Measurements from ENCODE around the gene CASP8. TPM values are rescaled to one million over a fixed set of nuclear protein-coding genes. Genes with fewer than 3 reads are reported as not detected.

Gene CASP8
- total and polyA plus RNA-seq, 2 of the 8 experiments (the other 6 are each of a cell fraction or from before 2014, with no cell fraction given), result 2.3 to 3.6 TPM

- 54% methylated on average over 5 of the region's 5 CpGs; no CpG with 5 or more reads in 1 of the 2 experiments for WGBS, 2 experiments (ENCODE audit: extremely low coverage in 1 of 2, insufficient coverage in 1 of 2, insufficient read length in 1 of 2, insufficient replicate concordance in 2 of 2, low coverage in 1 of 2, low lambda C conversion rate in 2 of 2, missing lambda C conversion rate in 1 of 2)
Observed at GRCh38 chr2:201275990-201276389, 15.7 kb downstream of the CASP8 start.

More at GRCh38 chr2:201275990-201276389, 15.7 kb downstream of the CASP8 start:
- Histone ChIP-seq H3K79me1 (ENCODE audit: low read depth, low read length) (no peaks in the 10 kb centered on the region), H3K27ac (ENCODE audit: low read depth, low read length) (no peak overlapping the region), H4K8ac (ENCODE audit: extremely low read depth, insufficient read depth, low read length) (no peak overlapping the region), H4K20me1 (replicated peaks in 1 of 2; ENCODE audit: control insufficient read depth in 1 of 2, insufficient read depth in 2 of 2, low read length in 2 of 2) (no peaks in the 10 kb centered on the region), H3K36me3 (ENCODE audit: control insufficient read depth in 2 of 4, insufficient read depth in 4 of 4, low read length in 3 of 4) (no peaks in the 10 kb centered on the region; a peak in 1 of 8 replicates), H3K56ac (replicated peaks; ENCODE audit: insufficient read length, low read depth, low read length) (no peak overlapping the region), H2BK12ac (ENCODE audit: low read depth, low read length) (no peak overlapping the region), H3K9me3 (ENCODE audit: insufficient read depth in 2 of 2, low read depth in 1 of 2, low read length in 1 of 2) (no peaks in the 10 kb centered on the region), H3K79me2 (ENCODE audit: control insufficient read depth in 1 of 2, insufficient read depth in 2 of 2, low read length in 2 of 2) (no peaks in the 10 kb centered on the region), H3K9ac (replicated peaks in 1 of 4; ENCODE audit: extremely low read depth in 1 of 4, low read depth in 3 of 4, low read length in 3 of 4) (no peak overlapping the region), H2BK15ac (ENCODE audit: low read length) (no peak overlapping the region), H3K4me2 (ENCODE audit: insufficient read depth in 1 of 2, low read depth in 2 of 2, low read length in 2 of 2) (no peak overlapping the region), H3K4me3 (ENCODE audit: extremely low read depth in 1 of 4, insufficient read depth in 2 of 4, low read depth in 3 of 4, low read length in 4 of 4) (no peak overlapping the region), H4K5ac (ENCODE audit: insufficient read length, low read depth, low read length) (no peak overlapping the region), H3K18ac (ENCODE audit: extremely low read depth, low read length) (no peak overlapping the region), H3K4ac (replicated peaks; ENCODE audit: insufficient read length, low read depth, low read length) (no peak overlapping the region), H3K27me3 (replicated peaks in 1 of 4; ENCODE audit: control insufficient read depth in 3 of 4, extremely low read depth in 1 of 4, insufficient read depth in 3 of 4, low read length in 3 of 4) (no peaks in the 10 kb centered on the region), H2BK5ac (ENCODE audit: low read depth, low read length) (no peak overlapping the region), H3K14ac (ENCODE audit: insufficient read length) (no peak overlapping the region), H2BK20ac (ENCODE audit: low read length) (no peak overlapping the region), H3K23me2 (ENCODE audit: low read depth, low read length) (no peaks in the 10 kb centered on the region), H2AK5ac (ENCODE audit: low read depth, low read length) (no peak overlapping the region), H4K91ac (replicated peaks; ENCODE audit: insufficient read length, low read length) (no peak overlapping the region), H2AFZ (ENCODE audit: low read length) (0 out of 2 replicates have a peak overlapping the region, but pooled peaks have one; percentile 19), H3K4me1 (replicated peaks in 1 of 4; ENCODE audit: control insufficient read depth in 3 of 4, insufficient read depth in 4 of 4, low read length in 3 of 4) (no peaks in the 10 kb centered on the region), H2BK120ac (replicated peaks; ENCODE audit: low read depth, low read length) (no peak overlapping the region), H3K23ac (ENCODE audit: insufficient read length) (no peak overlapping the region)
- CTCF ChIA-PET (ENCODE audit: partially characterized antibody), result interaction anchor here (0.5 to 3.8 kb wide), 20 partner anchors 9 to 177 kb away, joined by 3 to 21 read pairs (median 4); partner anchors contain the start of gene CASP8
- peak; percentile 35 to 97 (median 93) for TF ChIP-seq CTCF (IDR thresholded peaks at IDR 0.05; ENCODE audit: control extremely low read depth in 1 of 3, insufficient read depth in 1 of 3, low read depth in 1 of 3, low read length in 3 of 3)
- TF ChIP-seq HDAC2 (IDR thresholded peaks at IDR 0.05; ENCODE audit: borderline replicate concordance in 1 of 2, low read depth in 2 of 2, low read length in 2 of 2), result no peak
- peak; percentile 64 to 74 for TF ChIP-seq RAD21 (IDR thresholded peaks at IDR 0.05 in 1 of 2, conservative IDR thresholded peaks at IDR 0.05 in 1 of 2; ENCODE audit: low read depth in 2 of 2, low read length in 2 of 2)
- POLR2A ChIA-PET (ENCODE audit: partially characterized antibody), result no interaction called here
- FAIRE-seq (peak; percentile 97), DNase-seq (ENCODE audit: low read depth in 1 of 2, low spot score in 2 of 2) (peak in 1 of 2 experiments; percentile 60)
